ENCODE data around the gene SMPDL3A. TPM values are rescaled to one million over a fixed set of nuclear protein-coding genes. Genes with fewer than 3 reads are reported as not detected.
A peak's percentile ranks its signal among the peaks of the same experiment; 100 is the strongest.

The SMPDL3A gene
- total and polyA plus RNA-seq, 2 of the 13 experiments (the other 11 are each of a cell fraction or from before 2014, with no cell fraction given) = 7.8 to 17.3 TPM

DNA sequence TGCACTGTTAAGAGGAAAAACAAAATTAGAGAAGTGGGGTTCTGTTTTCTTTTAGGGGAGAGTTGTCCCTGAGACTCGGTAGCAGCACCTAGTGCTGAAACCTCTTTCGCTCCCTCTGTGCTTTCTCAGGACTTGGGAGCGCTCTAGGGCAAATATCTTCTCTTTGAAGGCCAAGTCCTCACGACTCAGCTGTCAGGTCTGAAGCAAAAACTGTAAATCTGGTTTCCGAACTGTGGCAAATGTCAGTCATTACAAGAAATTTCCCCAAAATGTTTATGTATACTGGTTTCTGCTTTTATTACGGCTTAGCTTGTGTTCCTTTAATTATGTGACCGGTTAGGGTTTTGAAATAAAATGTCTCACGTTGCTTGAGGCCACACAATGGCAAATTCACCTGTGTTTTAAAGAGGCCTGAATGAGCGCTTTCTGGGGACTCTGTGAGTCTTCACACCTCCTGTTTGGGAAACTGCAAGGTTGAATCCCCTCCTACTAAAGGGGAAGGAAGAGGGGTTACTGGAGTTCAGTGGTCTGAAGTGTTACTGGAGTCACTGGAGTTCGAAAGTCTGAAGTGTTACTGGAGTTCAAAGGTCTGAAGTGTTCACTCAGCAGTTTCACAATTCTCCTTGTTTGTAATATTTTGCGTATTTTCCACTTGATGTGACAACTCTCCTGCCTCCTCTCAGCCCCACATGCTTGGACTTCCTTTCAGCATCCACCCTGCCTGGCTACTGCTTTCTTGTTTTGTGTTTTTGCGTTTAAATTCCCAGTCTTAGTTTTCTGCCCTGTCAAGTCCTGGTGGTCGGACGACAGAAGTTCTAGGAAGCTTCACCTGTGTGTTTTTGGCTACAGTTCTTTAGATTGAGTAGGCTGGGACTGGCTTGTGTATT is 1.6 kb downstream of the SMPDL3A start (continued):
- TF ChIP-seq JARID2 (CRISPR knock-in tag; IDR thresholded peaks at IDR 0.05; ENCODE audit: insufficient replicate concordance) = no peak
- TF ChIP-seq EP300 (IDR thresholded peaks at IDR 0.05; ENCODE audit: low read depth in 2 of 2, low read length in 2 of 2) = peak; percentile 63 to 89; a peak in 3 of 4 replicates
- TF ChIP-seq EP300 (CRISPR knock-in tag; IDR thresholded peaks at IDR 0.05; ENCODE audit: borderline replicate concordance) = peak; percentile 54; the same call in 1 of the 2 replicates
- peak; percentile 77 for TF ChIP-seq SAP130 (CRISPR knock-in tag; IDR thresholded peaks at IDR 0.05; ENCODE audit: low read depth)
- TF ChIP-seq, protein P1, sequence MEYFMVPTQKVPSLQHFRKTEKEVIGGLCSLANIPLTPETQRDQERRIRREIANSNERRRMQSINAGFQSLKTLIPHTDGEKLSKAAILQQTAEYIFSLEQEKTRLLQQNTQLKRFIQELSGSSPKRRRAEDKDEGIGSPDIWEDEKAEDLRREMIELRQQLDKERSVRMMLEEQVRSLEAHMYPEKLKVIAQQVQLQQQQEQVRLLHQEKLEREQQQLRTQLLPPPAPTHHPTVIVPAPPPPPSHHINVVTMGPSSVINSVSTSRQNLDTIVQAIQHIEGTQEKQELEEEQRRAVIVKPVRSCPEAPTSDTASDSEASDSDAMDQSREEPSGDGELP (IDR thresholded peaks at IDR 0.05; ENCODE audit: borderline replicate concordance, low read depth) = peak; percentile 33; the same call in 1 of the 2 replicates
- no peak for TF ChIP-seq ZNF709 (CRISPR knock-in tag; IDR thresholded peaks at IDR 0.05)
- no peak for TF ChIP-seq ZNF749 (CRISPR knock-in tag; IDR thresholded peaks at IDR 0.05; ENCODE audit: borderline replicate concordance)
- TF ChIP-seq, protein P2, sequence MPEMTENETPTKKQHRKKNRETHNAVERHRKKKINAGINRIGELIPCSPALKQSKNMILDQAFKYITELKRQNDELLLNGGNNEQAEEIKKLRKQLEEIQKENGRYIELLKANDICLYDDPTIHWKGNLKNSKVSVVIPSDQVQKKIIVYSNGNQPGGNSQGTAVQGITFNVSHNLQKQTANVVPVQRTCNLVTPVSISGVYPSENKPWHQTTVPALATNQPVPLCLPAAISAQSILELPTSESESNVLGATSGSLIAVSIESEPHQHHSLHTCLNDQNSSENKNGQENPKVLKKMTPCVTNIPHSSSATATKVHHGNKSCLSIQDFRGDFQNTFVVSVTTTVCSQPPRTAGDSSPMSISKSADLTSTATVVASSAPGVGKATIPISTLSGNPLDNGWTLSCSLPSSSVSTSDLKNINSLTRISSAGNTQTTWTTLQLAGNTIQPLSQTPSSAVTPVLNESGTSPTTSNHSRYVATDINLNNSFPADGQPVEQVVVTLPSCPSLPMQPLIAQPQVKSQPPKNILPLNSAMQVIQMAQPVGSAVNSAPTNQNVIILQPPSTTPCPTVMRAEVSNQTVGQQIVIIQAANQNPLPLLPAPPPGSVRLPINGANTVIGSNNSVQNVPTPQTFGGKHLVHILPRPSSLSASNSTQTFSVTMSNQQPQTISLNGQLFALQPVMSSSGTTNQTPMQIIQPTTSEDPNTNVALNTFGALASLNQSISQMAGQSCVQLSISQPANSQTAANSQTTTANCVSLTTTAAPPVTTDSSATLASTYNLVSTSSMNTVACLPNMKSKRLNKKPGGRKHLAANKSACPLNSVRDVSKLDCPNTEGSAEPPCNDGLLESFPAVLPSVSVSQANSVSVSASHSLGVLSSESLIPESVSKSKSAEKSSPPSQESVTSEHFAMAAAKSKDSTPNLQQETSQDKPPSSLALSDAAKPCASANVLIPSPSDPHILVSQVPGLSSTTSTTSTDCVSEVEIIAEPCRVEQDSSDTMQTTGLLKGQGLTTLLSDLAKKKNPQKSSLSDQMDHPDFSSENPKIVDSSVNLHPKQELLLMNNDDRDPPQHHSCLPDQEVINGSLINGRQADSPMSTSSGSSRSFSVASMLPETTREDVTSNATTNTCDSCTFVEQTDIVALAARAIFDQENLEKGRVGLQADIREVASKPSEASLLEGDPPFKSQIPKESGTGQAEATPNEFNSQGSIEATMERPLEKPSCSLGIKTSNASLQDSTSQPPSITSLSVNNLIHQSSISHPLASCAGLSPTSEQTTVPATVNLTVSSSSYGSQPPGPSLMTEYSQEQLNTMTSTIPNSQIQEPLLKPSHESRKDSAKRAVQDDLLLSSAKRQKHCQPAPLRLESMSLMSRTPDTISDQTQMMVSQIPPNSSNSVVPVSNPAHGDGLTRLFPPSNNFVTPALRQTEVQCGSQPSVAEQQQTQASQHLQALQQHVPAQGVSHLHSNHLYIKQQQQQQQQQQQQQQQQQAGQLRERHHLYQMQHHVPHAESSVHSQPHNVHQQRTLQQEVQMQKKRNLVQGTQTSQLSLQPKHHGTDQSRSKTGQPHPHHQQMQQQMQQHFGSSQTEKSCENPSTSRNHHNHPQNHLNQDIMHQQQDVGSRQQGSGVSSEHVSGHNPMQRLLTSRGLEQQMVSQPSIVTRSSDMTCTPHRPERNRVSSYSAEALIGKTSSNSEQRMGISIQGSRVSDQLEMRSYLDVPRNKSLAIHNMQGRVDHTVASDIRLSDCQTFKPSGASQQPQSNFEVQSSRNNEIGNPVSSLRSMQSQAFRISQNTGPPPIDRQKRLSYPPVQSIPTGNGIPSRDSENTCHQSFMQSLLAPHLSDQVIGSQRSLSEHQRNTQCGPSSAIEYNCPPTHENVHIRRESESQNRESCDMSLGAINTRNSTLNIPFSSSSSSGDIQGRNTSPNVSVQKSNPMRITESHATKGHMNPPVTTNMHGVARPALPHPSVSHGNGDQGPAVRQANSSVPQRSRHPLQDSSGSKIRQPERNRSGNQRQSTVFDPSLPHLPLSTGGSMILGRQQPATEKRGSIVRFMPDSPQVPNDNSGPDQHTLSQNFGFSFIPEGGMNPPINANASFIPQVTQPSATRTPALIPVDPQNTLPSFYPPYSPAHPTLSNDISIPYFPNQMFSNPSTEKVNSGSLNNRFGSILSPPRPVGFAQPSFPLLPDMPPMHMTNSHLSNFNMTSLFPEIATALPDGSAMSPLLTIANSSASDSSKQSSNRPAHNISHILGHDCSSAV (CRISPR knock-in tag; IDR thresholded peaks at IDR 0.05; ENCODE audit: borderline replicate concordance) = no peak
- TF ChIP-seq, protein P3, sequence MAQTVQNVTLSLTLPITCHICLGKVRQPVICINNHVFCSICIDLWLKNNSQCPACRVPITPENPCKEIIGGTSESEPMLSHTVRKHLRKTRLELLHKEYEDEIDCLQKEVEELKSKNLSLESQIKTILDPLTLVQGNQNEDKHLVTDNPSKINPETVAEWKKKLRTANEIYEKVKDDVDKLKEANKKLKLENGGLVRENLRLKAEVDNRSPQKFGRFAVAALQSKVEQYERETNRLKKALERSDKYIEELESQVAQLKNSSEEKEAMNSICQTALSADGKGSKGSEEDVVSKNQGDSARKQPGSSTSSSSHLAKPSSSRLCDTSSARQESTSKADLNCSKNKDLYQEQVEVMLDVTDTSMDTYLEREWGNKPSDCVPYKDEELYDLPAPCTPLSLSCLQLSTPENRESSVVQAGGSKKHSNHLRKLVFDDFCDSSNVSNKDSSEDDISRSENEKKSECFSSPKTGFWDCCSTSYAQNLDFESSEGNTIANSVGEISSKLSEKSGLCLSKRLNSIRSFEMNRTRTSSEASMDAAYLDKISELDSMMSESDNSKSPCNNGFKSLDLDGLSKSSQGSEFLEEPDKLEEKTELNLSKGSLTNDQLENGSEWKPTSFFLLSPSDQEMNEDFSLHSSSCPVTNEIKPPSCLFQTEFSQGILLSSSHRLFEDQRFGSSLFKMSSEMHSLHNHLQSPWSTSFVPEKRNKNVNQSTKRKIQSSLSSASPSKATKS (CRISPR knock-in tag; IDR thresholded peaks at IDR 0.05) = 0 out of 2 replicates have a peak, but pooled peaks have one; percentile 18
- no peak for TF ChIP-seq GATAD1 (CRISPR knock-in tag; IDR thresholded peaks at IDR 0.05)
- no peak for TF ChIP-seq SRSF1 (optimal IDR thresholded peaks at IDR 0.05; ENCODE audit: low read depth, low read length)
- TF ChIP-seq ZKSCAN8 (CRISPR knock-in tag; IDR thresholded peaks at IDR 0.05; ENCODE audit: borderline replicate concordance) = no peak
- TF ChIP-seq ZMYM4 (CRISPR knock-in tag; IDR thresholded peaks at IDR 0.05) = peak; percentile 59; the same call in 1 of the 2 replicates
- TF ChIP-seq, protein P4, sequence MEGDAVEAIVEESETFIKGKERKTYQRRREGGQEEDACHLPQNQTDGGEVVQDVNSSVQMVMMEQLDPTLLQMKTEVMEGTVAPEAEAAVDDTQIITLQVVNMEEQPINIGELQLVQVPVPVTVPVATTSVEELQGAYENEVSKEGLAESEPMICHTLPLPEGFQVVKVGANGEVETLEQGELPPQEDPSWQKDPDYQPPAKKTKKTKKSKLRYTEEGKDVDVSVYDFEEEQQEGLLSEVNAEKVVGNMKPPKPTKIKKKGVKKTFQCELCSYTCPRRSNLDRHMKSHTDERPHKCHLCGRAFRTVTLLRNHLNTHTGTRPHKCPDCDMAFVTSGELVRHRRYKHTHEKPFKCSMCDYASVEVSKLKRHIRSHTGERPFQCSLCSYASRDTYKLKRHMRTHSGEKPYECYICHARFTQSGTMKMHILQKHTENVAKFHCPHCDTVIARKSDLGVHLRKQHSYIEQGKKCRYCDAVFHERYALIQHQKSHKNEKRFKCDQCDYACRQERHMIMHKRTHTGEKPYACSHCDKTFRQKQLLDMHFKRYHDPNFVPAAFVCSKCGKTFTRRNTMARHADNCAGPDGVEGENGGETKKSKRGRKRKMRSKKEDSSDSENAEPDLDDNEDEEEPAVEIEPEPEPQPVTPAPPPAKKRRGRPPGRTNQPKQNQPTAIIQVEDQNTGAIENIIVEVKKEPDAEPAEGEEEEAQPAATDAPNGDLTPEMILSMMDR (CRISPR knock-in tag; IDR thresholded peaks at IDR 0.05) = no peak
